Measurements from ENCODE around the gene PTPRK. TPM values are rescaled to one million over a fixed set of nuclear protein-coding genes. Genes with fewer than 3 reads are reported as not detected.

Gene PTPRK
- total RNA-seq, 1 donor from 2014 or later = 117 TPM

DNA sequence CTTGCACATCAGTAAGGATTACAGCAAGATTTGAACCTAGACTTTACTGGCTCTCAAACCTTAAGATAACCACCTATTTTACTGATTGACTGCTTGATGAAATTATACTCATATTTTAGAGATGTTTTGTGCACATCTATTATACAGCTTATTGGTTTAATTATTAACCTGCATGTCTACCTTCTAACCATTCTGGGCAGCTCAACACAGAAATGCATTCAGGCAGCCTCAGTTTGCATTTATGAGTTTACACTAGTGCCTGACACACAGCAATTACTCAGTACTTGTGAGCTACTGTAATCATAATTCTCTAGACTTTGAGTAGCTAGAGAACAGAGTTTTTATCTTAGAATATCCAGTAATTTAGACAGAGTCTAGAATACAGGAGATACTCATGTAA, 345.7 kb downstream of the PTPRK start:
- TF ChIP-seq, protein P1, sequence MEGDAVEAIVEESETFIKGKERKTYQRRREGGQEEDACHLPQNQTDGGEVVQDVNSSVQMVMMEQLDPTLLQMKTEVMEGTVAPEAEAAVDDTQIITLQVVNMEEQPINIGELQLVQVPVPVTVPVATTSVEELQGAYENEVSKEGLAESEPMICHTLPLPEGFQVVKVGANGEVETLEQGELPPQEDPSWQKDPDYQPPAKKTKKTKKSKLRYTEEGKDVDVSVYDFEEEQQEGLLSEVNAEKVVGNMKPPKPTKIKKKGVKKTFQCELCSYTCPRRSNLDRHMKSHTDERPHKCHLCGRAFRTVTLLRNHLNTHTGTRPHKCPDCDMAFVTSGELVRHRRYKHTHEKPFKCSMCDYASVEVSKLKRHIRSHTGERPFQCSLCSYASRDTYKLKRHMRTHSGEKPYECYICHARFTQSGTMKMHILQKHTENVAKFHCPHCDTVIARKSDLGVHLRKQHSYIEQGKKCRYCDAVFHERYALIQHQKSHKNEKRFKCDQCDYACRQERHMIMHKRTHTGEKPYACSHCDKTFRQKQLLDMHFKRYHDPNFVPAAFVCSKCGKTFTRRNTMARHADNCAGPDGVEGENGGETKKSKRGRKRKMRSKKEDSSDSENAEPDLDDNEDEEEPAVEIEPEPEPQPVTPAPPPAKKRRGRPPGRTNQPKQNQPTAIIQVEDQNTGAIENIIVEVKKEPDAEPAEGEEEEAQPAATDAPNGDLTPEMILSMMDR (IDR thresholded peaks at IDR 0.05; ENCODE audit: insufficient read depth, low read length, poor library complexity, severe bottlenecking) = no peak
- no peak for DNase-seq (ENCODE audit: low read depth)
- Histone ChIP-seq H3K27me3 (ENCODE audit: control insufficient read depth, insufficient read depth, low read length) (no peaks in the 10 kb centered on the region), H3K36me3 (ENCODE audit: control insufficient read depth, insufficient read depth, low read length) (no peaks in the 10 kb centered on the region), H3K4me3 (ENCODE audit: low read depth, low read length) (no peak overlapping the region)

- TF ChIP-seq, protein P1 (IDR thresholded peaks at IDR 0.05; ENCODE audit: insufficient read depth, low read length, poor library complexity, severe bottlenecking) = no peak
- DNase-seq (ENCODE audit: low read depth) = no peak
- Histone ChIP-seq H3K27me3 (ENCODE audit: control insufficient read depth, insufficient read depth, low read length) (no peaks in the 10 kb centered on the region), H3K4me3 (ENCODE audit: low read depth, low read length) (no peak overlapping the region), H3K36me3 (ENCODE audit: control insufficient read depth, insufficient read depth, low read length) (no peaks in the 10 kb centered on the region)
Observed at GRCh38 chr6:128172752-128173682, 347.4 kb downstream of the PTPRK start.

GRCh38 chr6:128172081-128172480, 348.3 kb downstream of the PTPRK start:
- no peak for DNase-seq (ENCODE audit: low read depth)
- no peaks in the 10 kb centered on the region for H3K36me3 ChIP-seq (ENCODE audit: control insufficient read depth, insufficient read depth, low read length)
- no peak overlapping the region for H3K4me3 ChIP-seq (ENCODE audit: low read depth, low read length)
- TF ChIP-seq, protein P1 (IDR thresholded peaks at IDR 0.05; ENCODE audit: insufficient read depth, low read length, poor library complexity, severe bottlenecking) = no peak
- H3K27me3 ChIP-seq (ENCODE audit: control insufficient read depth, insufficient read depth, low read length) = no peaks in the 10 kb centered on the region

GRCh38 chr6:128171182-128171581, 349.2 kb downstream of the PTPRK start:
- no peak for DNase-seq (ENCODE audit: low read depth)
- Histone ChIP-seq H3K27me3 (ENCODE audit: control insufficient read depth, insufficient read depth, low read length) (no peaks in the 10 kb centered on the region), H3K36me3 (ENCODE audit: control insufficient read depth, insufficient read depth, low read length) (no peaks in the 10 kb centered on the region), H3K4me3 (ENCODE audit: low read depth, low read length) (no peak overlapping the region)
- TF ChIP-seq, protein P1 (IDR thresholded peaks at IDR 0.05; ENCODE audit: insufficient read depth, low read length, poor library complexity, severe bottlenecking) = no peak

DNA sequence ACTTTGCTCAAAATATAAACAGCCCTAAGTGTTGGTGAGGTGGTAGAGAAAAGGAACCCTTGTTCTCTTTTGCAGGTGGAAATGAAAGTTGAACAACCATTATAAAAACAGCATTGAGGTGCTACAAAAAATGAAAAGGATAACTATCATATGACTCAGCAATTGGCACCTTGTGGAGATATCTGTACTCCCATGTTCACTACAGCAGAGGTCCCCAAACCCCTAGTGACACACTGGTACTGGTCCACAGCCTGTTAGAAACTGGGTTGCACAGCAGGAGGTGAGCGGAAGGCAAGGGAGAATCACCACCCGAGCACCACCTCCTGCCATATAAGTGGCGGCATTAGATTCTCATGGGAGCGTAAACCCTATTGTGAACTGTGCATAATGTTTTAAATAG, 352.2 kb downstream of the PTPRK start:
- no peaks in the 10 kb centered on the region for H3K36me3 ChIP-seq (ENCODE audit: control insufficient read depth, insufficient read depth, low read length)
- no peaks in the 10 kb centered on the region for H3K27me3 ChIP-seq (ENCODE audit: control insufficient read depth, insufficient read depth, low read length)
- DNase-seq (ENCODE audit: low read depth) = no peak
- TF ChIP-seq, protein P1 (IDR thresholded peaks at IDR 0.05; ENCODE audit: insufficient read depth, low read length, poor library complexity, severe bottlenecking) = no peak
- H3K4me3 ChIP-seq (ENCODE audit: low read depth, low read length) = no peak overlapping the region
